ENCODE results near the gene PACRG. TPM values are rescaled to one million over a fixed set of nuclear protein-coding genes. Genes with fewer than 3 reads are reported as not detected.

Gene PACRG
- total RNA-seq, 4 donors from 2014 or later: 1.7 to 7.7 (median 3.7) TPM

- intact Hi-C loops (cut with DNase I): no loop called here
Measured at GRCh38 chr6:163364641-163365040, 636.9 kb downstream of the PACRG start.

More at GRCh38 chr6:163364641-163365040, 636.9 kb downstream of the PACRG start:
- WGBS, 2 donors: 93 to 94% methylated on average over 13 of the region's 13 CpGs
- Histone ChIP-seq H3K4me3 (replicated peaks in 1 of 3) (no peak overlapping the region), H3K4me1 (peaks cover 9 to 13% of the 10 kb centered on the region in 2 donors), H3K27ac (no peak overlapping the region), H3K9me3 (no peaks in the 10 kb centered on the region), H3K27me3 (no peaks in the 10 kb centered on the region), H3K36me3 (no peaks in the 10 kb centered on the region)
- TF ChIP-seq CTCF (IDR thresholded peaks at IDR 0.05): no peak
- TF ChIP-seq POLR2A (IDR thresholded peaks at IDR 0.05): no peak
- no peak for DNase-seq

Small RNA genes within 50 kb of the gene (small RNA-seq; reads per million reads assigned to genes)
- gene AL031121.1: not detected
- not detected for gene AL590286.1

Other genes starting within 250 kb of the PACRG start
- 100 to 1,000 TPM in 1 of 4 donors, 1 to 10 TPM in 3; 5.2 to 121 (median 6.9) TPM for gene PRKN, start 208 bp upstream of the PACRG start, total RNA-seq